H1 (cell line): Measurements from ENCODE around the gene SLC16A6. TPM values are rescaled to one million over a fixed set of nuclear protein-coding genes. Genes with fewer than 3 reads are reported as not detected.

ENCODE experiments used
- CBX5 ChIP-seq: fragments of 300-800, 300-1000 bp; sonication (generic); IDR thresholded peaks from 2 replicates; pipeline ENCODE4 v1.7.1; 2016; ENCODE audit warnings: antibody characterized with exemption, low read length, low read depth
- CEBPB ChIP-seq: IDR thresholded peaks from 2 replicates; pipeline ENCODE4 v1.6.1; 2012; ENCODE audit warnings: low read depth, low read length
- TCF12 ChIP-seq: IDR thresholded peaks from 2 replicates; pipeline ENCODE4 v1.6.1; 2011; ENCODE audit warnings: low read depth, mild to moderate bottlenecking, low read length
- polyA plus RNA-seq, 7 experiments: library from polyadenylated mRNA; depleted of rRNA in 3 of 7; stranded (reverse) in 5 of 7; unstranded in 2 of 7; fragments of >200 nt in 5 of 7; fragments of 200-250 nt in 2 of 7; gene quantifications; 1 replicate in 5 of 7; 2 replicates in 1 of 7; 4 replicates in 1 of 7; pipeline versions ENCODE4 v1.2.1 to v1.2.3, GENCODE V29; 2011 to 2013; ENCODE audit warnings: missing spikeins in 2 of 7, mixed read lengths in 2 of 7
- total RNA-seq: library from RNA; stranded (reverse); fragmentation: NEBNext Ultra II Directional; extraction: Animal tissue kit (Norgen Biotek cat#: 25700); gene quantifications from 2 replicates; pipeline ENCODE4 v1.2.1, GENCODE V29; 2021

The SLC16A6 gene
- total and polyA plus RNA-seq, 2 of the 8 experiments (the other 6 are each of a cell fraction or from before 2014, with no cell fraction given) = 0.17 to 0.22 TPM

DNA sequence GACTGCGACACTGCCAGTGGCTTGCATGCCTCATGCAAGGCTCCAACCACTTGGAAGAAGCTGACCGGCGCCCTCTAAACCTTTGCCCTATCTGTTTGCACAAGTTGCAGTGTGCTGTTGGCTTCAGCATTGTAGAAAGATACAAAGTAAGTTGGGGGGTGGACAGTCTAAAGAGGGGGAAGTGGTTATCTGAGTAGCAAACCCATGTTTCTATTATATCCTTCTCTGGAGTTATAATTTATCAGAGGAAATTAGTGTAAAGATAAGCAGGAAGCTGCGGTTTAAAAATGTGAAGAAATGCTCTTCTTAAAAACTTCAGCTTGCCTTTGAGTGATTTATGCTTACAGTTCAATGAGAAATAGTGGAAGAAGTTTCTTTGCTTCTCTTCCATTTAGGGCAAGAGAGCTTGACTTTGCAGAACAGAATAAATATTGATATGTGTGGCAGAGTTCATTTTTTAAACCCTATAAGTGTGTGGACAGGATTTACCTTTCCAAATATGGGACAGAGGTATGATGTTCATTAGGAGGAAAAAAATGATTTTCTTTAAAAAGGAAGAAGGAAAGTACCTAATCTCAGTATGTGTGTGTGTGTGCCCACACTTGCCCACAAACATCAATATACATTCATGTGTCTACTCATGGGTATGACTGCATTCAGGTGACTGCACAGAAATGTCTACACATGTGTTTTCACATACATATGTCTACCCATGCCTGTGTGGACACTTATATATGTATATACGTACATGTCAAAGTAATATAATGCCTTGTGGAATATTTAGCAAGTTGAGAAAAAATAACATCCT, 35.0 kb downstream of the SLC16A6 start (continued):
- no peak for TF ChIP-seq TCF12
- no peak for TF ChIP-seq CBX5
- TF ChIP-seq CEBPB = no peak
